CD8-positive, alpha-beta memory T cell (primary cell): ENCODE measurements around the gene RDH5. TPM values are rescaled to one million over a fixed set of nuclear protein-coding genes. Genes with fewer than 3 reads are reported as not detected.

Source experiments
- CTCF ChIA-PET: fragments of 350-600 bp; sonication (Branson Sonifier 250); formaldehyde crosslinking; loops from one replicate; lab custom pipeline; 2021; ENCODE audit warnings: antibody characterized with exemption; lab: Charles Lee
- POLR2A ChIA-PET: fragments of 350-600 bp; sonication (Branson Sonifier 250); formaldehyde crosslinking; loops from one replicate; lab custom pipeline; 2021; ENCODE audit warnings: antibody characterized with exemption; lab: Charles Lee
- DNase-seq, 5 donors: peaks; one replicate each; pipeline versions ENCODE4 v3.0.0 to v3.0.0-alpha.2; 2020 to 2022; ENCODE audit warnings: mixed read lengths in 1 of 5
- H3K27ac ChIP-seq: one replicate; pipeline ENCODE4 v1.7.0; 2013; ENCODE audit warnings: low read depth, mild to moderate bottlenecking, low read length, moderate library complexity
- H3K27me3 ChIP-seq: 2 replicates; pipeline ENCODE4 v1.7.0; 2013; ENCODE audit warnings: low read length, mild to moderate bottlenecking; ENCODE audit not compliant: insufficient read depth, poor library complexity, severe bottlenecking
- H3K36me3 ChIP-seq: 2 replicates; pipeline ENCODE4 v1.7.0; 2013; ENCODE audit warnings: mild to moderate bottlenecking, low read length, moderate library complexity; ENCODE audit not compliant: insufficient read depth
- H3K4me1 ChIP-seq: 2 replicates; pipeline ENCODE4 v1.7.0; 2013; ENCODE audit warnings: mild to moderate bottlenecking, low read length, moderate library complexity; ENCODE audit not compliant: insufficient read depth
- H3K4me3 ChIP-seq: 2 replicates; pipeline ENCODE4 v1.7.0; 2013; ENCODE audit warnings: mild to moderate bottlenecking, low read length
- H3K9me3 ChIP-seq: 2 replicates; pipeline ENCODE4 v1.7.0; 2013; ENCODE audit warnings: mild to moderate bottlenecking, low read length
- H3K27ac Mint-ChIP-seq, 8 donors: one replicate each; pipeline ENCODE4 v1.8.0; 2020 to 2021; ENCODE audit warnings: mixed read lengths in 8 of 8, mild to moderate bottlenecking in 6 of 8, inconsistent platforms in 3 of 8, moderate library complexity in 3 of 8
- H3K27me3 Mint-ChIP-seq, 2 donors: one replicate each; pipeline ENCODE4 v1.8.0; 2020 to 2021; ENCODE audit warnings: mixed read lengths in 2 of 2, mild to moderate bottlenecking in 1 of 2, moderate library complexity in 1 of 2
- H3K36me3 Mint-ChIP-seq, 3 donors: one replicate each; pipeline ENCODE4 v1.8.0; 2020 to 2021; ENCODE audit warnings: mixed read lengths in 3 of 3, inconsistent platforms in 1 of 3, mild to moderate bottlenecking in 1 of 3
- H3K4me1 Mint-ChIP-seq, 3 donors: one replicate each; pipeline ENCODE4 v1.8.0; 2020 to 2021; ENCODE audit warnings: mixed read lengths in 3 of 3, inconsistent platforms in 1 of 3, mild to moderate bottlenecking in 1 of 3
- H3K4me3 Mint-ChIP-seq, 7 donors: one replicate each; pipeline ENCODE4 v1.8.0; 2020 to 2021; ENCODE audit warnings: mixed read lengths in 7 of 7, mild to moderate bottlenecking in 6 of 7, moderate library complexity in 4 of 7, inconsistent platforms in 2 of 7
- H3K9me3 Mint-ChIP-seq, 5 donors: one replicate each; pipeline ENCODE4 v1.8.0; 2020 to 2022; ENCODE audit warnings: mixed read lengths in 5 of 5, mild to moderate bottlenecking in 3 of 5, moderate library complexity in 2 of 5, inconsistent platforms in 1 of 5
- polyA plus RNA-seq: library from polyadenylated mRNA; unstranded; fragments of 300-500 nt; fragmentation: Illumina TruSeq; gene quantifications from one replicate; pipeline ENCODE4 v1.2.3, GENCODE V29; 2021
- total RNA-seq, 2 experiments: library from RNA; stranded (reverse); gene quantifications; one replicate each; pipeline ENCODE4 v1.2.3, GENCODE V29; 2021

The RDH5 gene
- total and polyA plus RNA-seq, 3 experiments from 2014 or later: 0.90 to 8.5 (median 8.1) TPM

GRCh38 chr12:55739025-55739378 is 18.8 kb downstream of the RDH5 start:
- no peaks in the 10 kb centered on the region for H3K9me3 Mint-ChIP-seq
- peaks cover 27% of the 10 kb centered on the region for H3K4me1 ChIP-seq
- no peaks in the 10 kb centered on the region for H3K27me3 ChIP-seq
- no peaks in the 10 kb centered on the region for H3K9me3 ChIP-seq
- peak overlapping the region in 5 of 7 donors; percentile 81 to 96 (median 85) for H3K4me3 Mint-ChIP-seq
- H3K36me3 Mint-ChIP-seq: peaks cover 0 to 5% (median 0%) of the 10 kb centered on the region in 3 donors
- no peak overlapping the region for H3K4me3 ChIP-seq
- POLR2A ChIA-PET: interaction anchor here (1.0 to 2.2 kb wide), 8 partner anchors 9 to 451 kb away, joined by 3 to 12 read pairs (median 7); partner anchors contain the start of genes BLOC1S1, CD63, RAB5B and SMARCC2
- H3K4me1 Mint-ChIP-seq: peaks cover 30 to 40% (median 33%) of the 10 kb centered on the region in 3 donors
- no peak overlapping the region for H3K27ac ChIP-seq
- H3K27me3 Mint-ChIP-seq: no peaks in the 10 kb centered on the region
- CTCF ChIA-PET: interaction anchor here (1.0 to 6.5 kb wide), 33 partner anchors 9 to 467 kb away, joined by 3 to 78 read pairs (median 5); partner anchors contain the start of genes BLOC1S1, CD63, ORMDL2 and PYM1
- no peaks in the 10 kb centered on the region for H3K36me3 ChIP-seq
- peak overlapping the region in 5 of 8 donors; percentile 91 to 95 (median 92) for H3K27ac Mint-ChIP-seq
- DNase-seq: no peak

GRCh38 chr12:55741931-55742680 is 21.9 kb downstream of the RDH5 start:
- no peaks in the 10 kb centered on the region for H3K27me3 ChIP-seq
- no peaks in the 10 kb centered on the region for H3K9me3 ChIP-seq
- H3K36me3 ChIP-seq: no peaks in the 10 kb centered on the region
- Mint-ChIP-seq H3K27ac (peak overlapping the region; percentile 15 to 98 (median 85)), H3K4me1 (peaks cover 44 to 55% (median 52%) of the 10 kb centered on the region in 3 donors), H3K4me3 (peak overlapping the region; percentile 70 to 91 (median 82)), H3K9me3 (no peaks in the 10 kb centered on the region), H3K36me3 (peaks cover 0 to 5% (median 0%) of the 10 kb centered on the region in 3 donors), H3K27me3 (no peaks in the 10 kb centered on the region)
- H3K27ac ChIP-seq: peak overlapping the region; percentile 42
- POLR2A ChIA-PET: no interaction called here
- H3K4me1 ChIP-seq: peaks cover 37% of the 10 kb centered on the region
- no peak for DNase-seq
- peak overlapping the region; percentile 59 for H3K4me3 ChIP-seq
- CTCF ChIA-PET: interaction anchor here (0.8 to 6.5 kb wide), 6 partner anchors 76 to 287 kb away, joined by 3 to 78 read pairs (median 3); partner anchors contain the start of genes DGKA, ORMDL2 and SARNP

DNA sequence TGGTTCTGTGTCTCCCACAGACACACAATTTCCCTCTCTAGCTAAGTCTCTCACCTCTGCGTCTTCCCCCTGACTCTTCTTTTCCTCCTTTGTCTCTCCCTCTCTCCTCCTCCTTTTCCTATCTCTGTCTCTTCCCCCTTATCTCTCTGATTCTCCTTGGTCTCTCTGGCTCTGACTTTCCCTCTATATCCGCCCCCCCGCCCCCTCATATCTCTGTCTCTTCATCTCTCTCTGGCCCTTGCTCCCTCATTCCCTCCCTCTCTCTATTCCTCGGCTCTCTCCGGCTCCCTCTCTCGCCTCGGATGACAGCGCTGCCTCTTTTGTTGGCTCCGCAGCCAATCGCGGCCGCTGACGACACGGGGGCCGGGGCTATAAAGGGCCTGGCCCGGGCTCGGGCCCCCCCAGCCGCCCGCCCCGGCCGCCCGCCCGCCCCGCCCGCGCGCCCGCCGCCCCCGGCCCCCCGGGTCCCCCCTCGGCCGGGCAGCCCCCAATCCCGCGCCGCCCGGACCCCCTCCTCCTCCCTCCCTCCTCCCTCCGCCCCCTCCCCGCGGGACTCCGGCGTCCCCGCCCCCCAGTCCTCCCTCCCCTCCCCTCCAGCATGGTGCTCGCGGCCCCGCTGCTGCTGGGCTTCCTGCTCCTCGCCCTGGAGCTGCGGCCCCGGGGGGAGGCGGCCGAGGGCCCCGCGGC is 22.7 kb downstream of the RDH5 start, which contains the start of gene GDF11:
TSS of gene GDF11 (plus strand) at position 404 of the 687 bp plus-strand sequence. CDS start at position 599, 195 bp downstream.
- H3K4me1 ChIP-seq: peaks cover 30% of the 10 kb centered on the region
- peak within 1 kb of the TSS; percentile 90 to 96 (median 93) for H3K4me3 Mint-ChIP-seq
- peaks cover 0 to 5% (median 0%) of the 10 kb centered on the region in 3 donors for H3K36me3 Mint-ChIP-seq
- peak; percentile 61 to 83 (median 68) for DNase-seq
- H3K27ac ChIP-seq: peak within 1 kb of the TSS; percentile 56
- no peaks in the 10 kb centered on the region for H3K27me3 ChIP-seq
- ChIA-PET CTCF (interaction anchor here (0.9 to 2.8 kb wide), 8 partner anchors 13 to 287 kb away, joined by 3 to 16 read pairs (median 3); partner anchors contain the start of genes DGKA and ORMDL2), POLR2A (interaction anchor here (0.6 to 1.5 kb wide), 6 partner anchors 14 to 265 kb away, joined by 3 to 6 read pairs (median 4); partner anchors contain the start of genes BLOC1S1, DNAJC14 and RAB5B)
- H3K36me3 ChIP-seq: no peaks in the 10 kb centered on the region
- no peaks in the 10 kb centered on the region for H3K27me3 Mint-ChIP-seq
- no peaks in the 10 kb centered on the region for H3K9me3 Mint-ChIP-seq
- peak within 1 kb of the TSS; percentile 60 to 98 (median 88) for H3K27ac Mint-ChIP-seq
- H3K4me1 Mint-ChIP-seq: peaks cover 37 to 53% (median 47%) of the 10 kb centered on the region in 3 donors
- peak within 1 kb of the TSS; percentile 59 for H3K4me3 ChIP-seq
- H3K9me3 ChIP-seq: no peaks in the 10 kb centered on the region

DNA sequence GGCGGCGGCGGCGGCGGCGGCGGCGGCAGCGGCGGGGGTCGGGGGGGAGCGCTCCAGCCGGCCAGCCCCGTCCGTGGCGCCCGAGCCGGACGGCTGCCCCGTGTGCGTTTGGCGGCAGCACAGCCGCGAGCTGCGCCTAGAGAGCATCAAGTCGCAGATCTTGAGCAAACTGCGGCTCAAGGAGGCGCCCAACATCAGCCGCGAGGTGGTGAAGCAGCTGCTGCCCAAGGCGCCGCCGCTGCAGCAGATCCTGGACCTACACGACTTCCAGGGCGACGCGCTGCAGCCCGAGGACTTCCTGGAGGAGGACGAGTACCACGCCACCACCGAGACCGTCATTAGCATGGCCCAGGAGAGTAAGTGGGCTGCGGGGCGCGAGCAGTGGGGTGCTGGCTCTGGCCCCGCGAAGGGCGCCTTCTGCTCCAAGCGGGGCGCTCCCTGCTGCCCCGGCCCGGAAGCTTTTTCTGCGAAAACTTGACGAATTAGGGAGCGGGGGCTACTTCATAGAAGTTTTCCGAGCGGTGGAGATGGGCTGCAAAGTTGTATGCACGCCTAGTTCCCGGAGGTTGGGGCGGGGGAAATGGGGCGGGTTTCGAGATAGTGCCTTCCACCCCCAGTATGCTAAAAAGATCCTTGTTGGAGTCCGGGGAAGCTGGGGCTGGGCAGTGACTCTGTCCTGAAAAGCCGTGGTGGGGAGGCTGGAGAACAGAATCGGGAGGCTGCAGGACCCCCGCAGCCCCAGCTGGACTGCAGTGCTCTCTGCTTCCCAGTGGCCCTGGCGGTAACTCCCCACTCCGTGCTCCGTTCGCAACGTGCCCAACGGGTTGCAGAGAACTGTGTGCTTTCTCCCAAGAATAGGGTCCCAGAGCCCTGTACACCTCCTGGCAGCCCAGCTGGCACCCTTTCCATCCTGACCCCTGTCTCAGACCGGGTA is 23.5 kb downstream of the RDH5 start:
- peak overlapping the region; percentile 56 for H3K27ac ChIP-seq
- H3K4me1 ChIP-seq: peaks cover 23% of the 10 kb centered on the region
- Mint-ChIP-seq H3K36me3 (peaks cover 0 to 7% (median 0%) of the 10 kb centered on the region in 3 donors), H3K9me3 (no peaks in the 10 kb centered on the region), H3K4me1 (peaks cover 30 to 47% (median 42%) of the 10 kb centered on the region in 3 donors), H3K27me3 (no peaks in the 10 kb centered on the region), H3K4me3 (peak overlapping the region; percentile 90 to 96 (median 93)), H3K27ac (peak overlapping the region; percentile 60 to 93 (median 84))
- ChIA-PET POLR2A (interaction anchor here (0.6 to 1.5 kb wide), 6 partner anchors 14 to 264 kb away, joined by 3 to 6 read pairs (median 4); partner anchors contain the start of genes BLOC1S1, DNAJC14 and RAB5B), CTCF (interaction anchor here (0.7 to 2.8 kb wide), 10 partner anchors 12 to 446 kb away, joined by 3 to 16 read pairs (median 3); partner anchors contain the start of genes ORMDL2 and SMARCC2)
- no peaks in the 10 kb centered on the region for H3K27me3 ChIP-seq
- H3K9me3 ChIP-seq: no peaks in the 10 kb centered on the region
- DNase-seq: peak in 4 of 5 donors; percentile 31 to 65 (median 34)
- no peaks in the 10 kb centered on the region for H3K36me3 ChIP-seq
- H3K4me3 ChIP-seq: peak overlapping the region; percentile 54

DNA sequence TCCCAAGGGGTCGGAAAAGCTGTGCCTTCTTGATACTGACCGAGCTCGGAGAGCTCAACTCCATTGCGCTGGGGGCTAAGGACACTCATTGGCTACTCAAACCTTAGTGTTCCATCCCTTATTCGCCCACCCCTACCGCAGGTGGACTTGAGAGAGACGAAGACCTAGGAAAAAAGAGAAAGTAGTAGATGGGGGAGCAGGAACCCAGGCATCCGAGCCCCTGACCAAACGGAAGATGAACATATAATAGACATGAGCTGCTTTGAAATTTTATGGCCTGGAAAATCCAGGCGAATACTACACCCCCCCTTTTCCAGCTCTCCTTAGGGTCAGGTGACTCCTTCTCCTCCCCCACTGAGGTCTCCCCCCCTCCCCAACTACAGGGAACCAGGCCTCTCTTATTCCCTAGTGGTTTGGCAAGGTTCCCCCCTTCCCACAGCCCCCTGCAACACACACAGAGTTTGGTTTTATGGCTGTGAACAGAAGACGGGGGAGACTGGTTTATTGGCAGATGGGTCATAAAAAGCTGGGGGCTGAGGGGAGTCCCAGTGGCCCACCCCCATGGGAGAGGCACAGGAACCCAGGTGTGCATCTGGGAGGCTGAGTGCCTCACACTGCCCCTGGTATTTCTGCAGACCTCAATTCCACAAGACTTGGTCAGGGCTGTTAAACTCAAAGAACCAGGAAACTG is 24.3 kb downstream of the RDH5 start:
- Histone ChIP-seq H3K4me1 (peaks cover 20% of the 10 kb centered on the region), H3K4me3 (peak overlapping the region; percentile 54), H3K27me3 (no peaks in the 10 kb centered on the region), H3K27ac (peak overlapping the region; percentile 10), H3K9me3 (no peaks in the 10 kb centered on the region), H3K36me3 (no peaks in the 10 kb centered on the region)
- H3K36me3 Mint-ChIP-seq: peaks cover 0 to 15% (median 3%) of the 10 kb centered on the region in 3 donors
- ChIA-PET CTCF (interaction anchor here (0.7 to 2.8 kb wide), 8 partner anchors 11 to 445 kb away, joined by 3 to 16 read pairs (median 4); partner anchors contain the start of gene SMARCC2), POLR2A (interaction anchor here (0.5 to 1.5 kb wide), 5 partner anchors 80 to 263 kb away, joined by 3 to 6 read pairs (median 4); partner anchors contain the start of genes DNAJC14 and RAB5B)
- H3K9me3 Mint-ChIP-seq: no peaks in the 10 kb centered on the region
- peak overlapping the region; percentile 26 to 93 (median 82) for H3K27ac Mint-ChIP-seq
- peak overlapping the region; percentile 90 to 96 (median 93) for H3K4me3 Mint-ChIP-seq
- peaks cover 28 to 44% (median 42%) of the 10 kb centered on the region in 3 donors for H3K4me1 Mint-ChIP-seq
- no peaks in the 10 kb centered on the region for H3K27me3 Mint-ChIP-seq
- DNase-seq: no peak

DNA sequence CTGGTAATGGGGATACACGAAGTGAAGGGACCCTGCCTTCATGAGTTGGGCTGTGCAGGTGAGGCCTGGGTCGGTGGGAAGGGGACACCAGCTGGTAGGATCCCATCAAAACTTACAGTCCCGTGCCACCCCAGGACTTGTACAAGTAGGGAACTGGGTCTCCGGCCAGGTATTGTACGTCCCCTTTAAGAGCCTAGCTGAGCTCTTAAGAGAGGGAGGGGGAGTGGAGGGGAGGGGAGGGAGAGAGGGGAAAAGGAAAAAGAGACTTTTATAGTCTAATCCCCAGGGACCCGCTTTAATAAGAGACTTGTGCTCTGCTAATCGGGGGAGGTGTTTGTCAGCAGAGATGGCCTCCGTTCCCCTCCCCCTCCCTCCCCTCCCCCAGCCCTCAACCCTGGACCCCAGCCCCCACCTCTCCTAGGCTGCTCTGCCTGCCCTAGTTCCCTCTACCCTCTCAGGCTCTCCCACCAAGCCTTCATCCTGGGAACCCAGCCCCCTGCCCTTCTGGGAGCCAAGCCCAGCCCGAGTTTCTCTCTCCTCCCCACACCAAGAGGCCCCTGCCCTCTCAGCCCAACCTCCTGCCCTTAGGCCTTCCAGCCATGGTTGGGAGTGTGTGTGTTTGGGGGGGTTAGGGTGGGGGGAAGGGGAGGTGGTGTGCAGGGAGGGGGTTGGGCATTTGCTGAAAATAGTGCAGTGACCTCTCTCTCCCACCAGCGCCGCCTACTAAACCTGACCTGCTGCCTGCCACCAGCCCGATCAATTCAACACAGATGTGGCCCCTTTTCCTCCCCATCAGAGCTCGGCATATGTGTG is 25.4 kb downstream of the RDH5 start:
- Histone ChIP-seq H3K27ac (no peak overlapping the region), H3K36me3 (no peaks in the 10 kb centered on the region), H3K4me1 (peaks cover 20% of the 10 kb centered on the region), H3K27me3 (no peaks in the 10 kb centered on the region), H3K9me3 (no peaks in the 10 kb centered on the region), H3K4me3 (no peak overlapping the region)
- H3K4me1 Mint-ChIP-seq: peaks cover 28 to 44% (median 42%) of the 10 kb centered on the region in 3 donors
- DNase-seq: no peak
- H3K9me3 Mint-ChIP-seq: no peaks in the 10 kb centered on the region
- peak overlapping the region; percentile 11 to 93 (median 91) for H3K4me3 Mint-ChIP-seq
- ChIA-PET POLR2A (interaction anchor here (0.5 kb wide), 1 partner anchor 79 kb away, joined by 4 read pairs; no protein-coding TSS in a partner anchor), CTCF (interaction anchor here (1.8 to 4.0 kb wide), 4 partner anchors 7 to 194 kb away, joined by 8 to 21 read pairs (median 13); no protein-coding TSS in a partner anchor)
- H3K36me3 Mint-ChIP-seq: peaks cover 0 to 24% (median 3%) of the 10 kb centered on the region in 3 donors
- H3K27ac Mint-ChIP-seq: peak overlapping the region in 7 of 8 donors; percentile 4 to 93 (median 82)
- H3K27me3 Mint-ChIP-seq: no peaks in the 10 kb centered on the region
